GM23338 (cell line): ENCODE measurements around the gene ZDHHC8.

Source experiments
- CREB1 ChIP-seq: fragments of 250-450 bp; sonication (Bioruptor Pico); IDR thresholded peaks from 2 replicates; pipeline ENCODE4 v1.5.0; 2020; ENCODE audit warnings: low read depth, mild to moderate bottlenecking, moderate library complexity
- CTCF ChIP-seq, 2 experiments: fragments of 200-600 bp in 1 of 2; sonication (generic) in 1 of 2; conservative IDR thresholded peaks; 2 replicates each; pipeline versions ENCODE4 v1.5.1 to v1.6.1; 2016 to 2017; ENCODE audit warnings: antibody characterized with exemption in 2 of 2, low read depth in 2 of 2, mild to moderate bottlenecking in 2 of 2, moderate library complexity in 1 of 2
- EZH2 ChIP-seq: fragments of 200-600 bp; sonication (generic); IDR thresholded peaks from one replicate; pipeline ENCODE4 v1.8.0; 2017; ENCODE audit warnings: antibody characterized with exemption, mild to moderate bottlenecking, low read depth; ENCODE audit not compliant: unreplicated experiment
- EZH2phosphoT487 ChIP-seq: fragments of 200-600 bp; sonication (generic); IDR thresholded peaks from one replicate; pipeline ENCODE4 v1.8.1; 2018; ENCODE audit warnings: antibody characterized with exemption; ENCODE audit not compliant: unreplicated experiment
- JUNB ChIP-seq: IDR thresholded peaks from one replicate; pipeline ENCODE4 v1.6.1; 2016; ENCODE audit warnings: antibody characterized with exemption; ENCODE audit not compliant: unreplicated experiment
- NANOG ChIP-seq: IDR thresholded peaks from 2 replicates; pipeline ENCODE4 v1.6.1; 2016; ENCODE audit warnings: antibody characterized with exemption, borderline replicate concordance
- POLR2AphosphoS5 ChIP-seq: IDR thresholded peaks from 2 replicates; pipeline ENCODE4 v1.6.1; 2016; ENCODE audit warnings: antibody characterized with exemption, low read depth
- REST ChIP-seq: IDR thresholded peaks from one replicate; pipeline ENCODE4 v1.6.1; 2018; ENCODE audit warnings: antibody characterized with exemption; ENCODE audit not compliant: unreplicated experiment
- ZNF462 ChIP-seq: fragments of 250-450 bp; sonication (Bioruptor Pico); IDR thresholded peaks from 2 replicates; pipeline ENCODE4 v1.5.0; 2020; ENCODE audit warnings: mild to moderate bottlenecking, moderate library complexity

- TF ChIP-seq EZH2: no peak
- no peak for TF ChIP-seq POLR2AphosphoS5
- TF ChIP-seq CTCF (conservative IDR thresholded peaks at IDR 0.05; ENCODE audit: low read depth in 2 of 2): no peak
- no peak for TF ChIP-seq REST
- TF ChIP-seq JUNB: no peak
- no peak for TF ChIP-seq CREB1 (CRISPR knock-in tag)
- TF ChIP-seq ZNF462 (CRISPR knock-in tag): no peak
- TF ChIP-seq NANOG: no peak
- no peak for TF ChIP-seq EZH2phosphoT487
Observed at GRCh38 chr22:20160041-20160440, 28.4 kb downstream of the ZDHHC8 start.
